22Rv1 (cell line): ENCODE results near the gene VENTX.

Experiments used
- ZFX ChIP-seq: fragments of 450-650 bp; IDR thresholded peaks from 2 replicates; pipeline ENCODE4 v1.6.1; 2017; ENCODE audit warnings: antibody characterized with exemption, borderline replicate concordance
- TF ChIP-seq, protein P1 (sequence below): fragments of 450-650 bp; IDR thresholded peaks from 2 replicates; pipeline ENCODE4 v1.5.1; 2017; ENCODE audit warnings: mild to moderate bottlenecking

GRCh38 chr10:133204226-133205015, 33.2 kb upstream of the VENTX start:
- TF ChIP-seq, protein P1, sequence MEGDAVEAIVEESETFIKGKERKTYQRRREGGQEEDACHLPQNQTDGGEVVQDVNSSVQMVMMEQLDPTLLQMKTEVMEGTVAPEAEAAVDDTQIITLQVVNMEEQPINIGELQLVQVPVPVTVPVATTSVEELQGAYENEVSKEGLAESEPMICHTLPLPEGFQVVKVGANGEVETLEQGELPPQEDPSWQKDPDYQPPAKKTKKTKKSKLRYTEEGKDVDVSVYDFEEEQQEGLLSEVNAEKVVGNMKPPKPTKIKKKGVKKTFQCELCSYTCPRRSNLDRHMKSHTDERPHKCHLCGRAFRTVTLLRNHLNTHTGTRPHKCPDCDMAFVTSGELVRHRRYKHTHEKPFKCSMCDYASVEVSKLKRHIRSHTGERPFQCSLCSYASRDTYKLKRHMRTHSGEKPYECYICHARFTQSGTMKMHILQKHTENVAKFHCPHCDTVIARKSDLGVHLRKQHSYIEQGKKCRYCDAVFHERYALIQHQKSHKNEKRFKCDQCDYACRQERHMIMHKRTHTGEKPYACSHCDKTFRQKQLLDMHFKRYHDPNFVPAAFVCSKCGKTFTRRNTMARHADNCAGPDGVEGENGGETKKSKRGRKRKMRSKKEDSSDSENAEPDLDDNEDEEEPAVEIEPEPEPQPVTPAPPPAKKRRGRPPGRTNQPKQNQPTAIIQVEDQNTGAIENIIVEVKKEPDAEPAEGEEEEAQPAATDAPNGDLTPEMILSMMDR, result no peak
- TF ChIP-seq ZFX, result no peak
